ENCODE measurements around the gene HDGF. TPM values are rescaled to one million over a fixed set of nuclear protein-coding genes. Genes with fewer than 3 reads are reported as not detected.
A peak's percentile ranks its signal among the peaks of the same experiment; 100 is the strongest.

The HDGF gene
- total RNA-seq, 2 donors from 2014 or later: 493 to 495 TPM

- Mint-ChIP-seq H3K27ac (peak overlapping the region; percentile 93), H3K27me3 (ENCODE audit: insufficient read depth) (peaks cover 31% of the 10 kb centered on the region), H3K4me3 (peak overlapping the region; percentile 47), H3K36me3 (ENCODE audit: low read depth) (peaks cover 17% of the 10 kb centered on the region), H3K9me3 (no peaks in the 10 kb centered on the region), H3K4me1 (peaks cover 55% of the 10 kb centered on the region)
- Histone ChIP-seq H3K27ac (ENCODE audit: low read depth, low read length) (peak overlapping the region; percentile 84), H3K9ac (ENCODE audit: extremely low read depth, low read length, poor library complexity, severe bottlenecking) (no peak overlapping the region), H3K4me3 (ENCODE audit: low read length) (peak overlapping the region; percentile 1), H3K9me3 (ENCODE audit: control insufficient read depth, low read length) (no peaks in the 10 kb centered on the region), H3K36me3 (ENCODE audit: control insufficient read depth, insufficient read depth, low read length) (peaks cover 4% of the 10 kb centered on the region), H3K4me1 (ENCODE audit: control insufficient read depth, insufficient read depth, low read length) (peaks cover 25% of the 10 kb centered on the region), H3K27me3 (ENCODE audit: control insufficient read depth, insufficient read depth, low read length, poor library complexity, severe bottlenecking) (peaks cover 6% of the 10 kb centered on the region)
- peak; percentile 83 for DNase-seq
- WGBS, 2 experiments (ENCODE audit: insufficient coverage in 1 of 2, insufficient read length in 1 of 2): 60 to 62% methylated on average over 9 to 12 of the region's 12 CpGs
- TF ChIP-seq CTCF (conservative IDR thresholded peaks at IDR 0.05): no peak
Measured at GRCh38 chr1:156693848-156694689, 57.4 kb downstream of the HDGF start.

- peaks cover 6% of the 10 kb centered on the region for H3K27me3 ChIP-seq (ENCODE audit: control insufficient read depth, insufficient read depth, low read length, poor library complexity, severe bottlenecking)
- Mint-ChIP-seq H3K27ac (peak overlapping the region; percentile 93), H3K4me3 (peak overlapping the region; percentile 47), H3K9me3 (no peaks in the 10 kb centered on the region), H3K4me1 (peaks cover 58% of the 10 kb centered on the region), H3K36me3 (ENCODE audit: low read depth) (peaks cover 8% of the 10 kb centered on the region), H3K27me3 (ENCODE audit: insufficient read depth) (peaks cover 31% of the 10 kb centered on the region)
- H3K4me3 ChIP-seq (ENCODE audit: low read length): peak overlapping the region; percentile 1
- no peaks in the 10 kb centered on the region for H3K9me3 ChIP-seq (ENCODE audit: control insufficient read depth, low read length)
- no peaks in the 10 kb centered on the region for H3K36me3 ChIP-seq (ENCODE audit: control insufficient read depth, insufficient read depth, low read length)
- peak overlapping the region; percentile 84 for H3K27ac ChIP-seq (ENCODE audit: low read depth, low read length)
- no peak overlapping the region for H3K9ac ChIP-seq (ENCODE audit: extremely low read depth, low read length, poor library complexity, severe bottlenecking)
- no peak for TF ChIP-seq CTCF (conservative IDR thresholded peaks at IDR 0.05)
- peaks cover 25% of the 10 kb centered on the region for H3K4me1 ChIP-seq (ENCODE audit: control insufficient read depth, insufficient read depth, low read length)
- DNase-seq: peak; percentile 98
- WGBS, 2 experiments (ENCODE audit: insufficient coverage in 1 of 2, insufficient read length in 1 of 2): 19 to 21% methylated on average over 11 to 16 of the region's 16 CpGs
Measured at GRCh38 chr1:156692925-156693847, 58.3 kb downstream of the HDGF start.

- H3K9me3 Mint-ChIP-seq: no peaks in the 10 kb centered on the region
- no peak for TF ChIP-seq CTCF (conservative IDR thresholded peaks at IDR 0.05)
- no peak overlapping the region for H3K9ac ChIP-seq (ENCODE audit: extremely low read depth, low read length, poor library complexity, severe bottlenecking)
- DNase-seq: no peak
- H3K27me3 ChIP-seq (ENCODE audit: control insufficient read depth, insufficient read depth, low read length, poor library complexity, severe bottlenecking): peaks cover 6% of the 10 kb centered on the region
- no peak overlapping the region for H3K4me3 ChIP-seq (ENCODE audit: low read length)
- H3K27me3 Mint-ChIP-seq (ENCODE audit: insufficient read depth): peaks cover 27% of the 10 kb centered on the region
- H3K27ac ChIP-seq (ENCODE audit: low read depth, low read length): peak overlapping the region; percentile 84
- H3K4me3 Mint-ChIP-seq: peak overlapping the region; percentile 47
- H3K4me1 Mint-ChIP-seq: peaks cover 58% of the 10 kb centered on the region
- H3K4me1 ChIP-seq (ENCODE audit: control insufficient read depth, insufficient read depth, low read length): peaks cover 25% of the 10 kb centered on the region
- WGBS, 2 experiments (ENCODE audit: insufficient coverage in 1 of 2, insufficient read length in 1 of 2): 5 to 29% methylated on average over 9 to 13 of the region's 13 CpGs
- H3K36me3 Mint-ChIP-seq (ENCODE audit: low read depth): peaks cover under 1% of the 10 kb centered on the region
- no peaks in the 10 kb centered on the region for H3K36me3 ChIP-seq (ENCODE audit: control insufficient read depth, insufficient read depth, low read length)
- peak overlapping the region; percentile 93 for H3K27ac Mint-ChIP-seq
- no peaks in the 10 kb centered on the region for H3K9me3 ChIP-seq (ENCODE audit: control insufficient read depth, low read length)
Measured at GRCh38 chr1:156692441-156692924, 59.0 kb downstream of the HDGF start.
